Fibroblast of the aortic adventitia (primary cell): ENCODE data around the gene SLCO2B1. TPM values are rescaled to one million over a fixed set of nuclear protein-coding genes. Genes with fewer than 3 reads are reported as not detected.

Experiments
- DNase-seq: peaks from one replicate; pipeline ENCODE4 v3.0.0-alpha.2; 2010; ENCODE audit warnings: low read depth
- H3K4me3 ChIP-seq: 2 replicates; pipeline ENCODE4 v1.5.1; 2011; ENCODE audit warnings: low read depth, mild to moderate bottlenecking, control low read depth, low read length, moderate library complexity
- CTCF ChIP-seq: IDR thresholded peaks from 2 replicates; pipeline ENCODE4 v1.5.1; 2011; ENCODE audit warnings: mild to moderate bottlenecking, low read length, control low read depth, inconsistent platforms; ENCODE audit not compliant: insufficient read depth
- total RNA-seq: library from RNA; depleted of rRNA; stranded (reverse); fragments of >200 nt; gene quantifications from 2 replicates; pipeline ENCODE4 v1.2.3, GENCODE V29; 2012; ENCODE audit warnings: low replicate concordance

The SLCO2B1 gene
- total RNA-seq, 1 donor = not detected

GRCh38 chr11:75169101-75169885 lies 18.4 kb downstream of the SLCO2B1 start:
- no peak overlapping the region for H3K4me3 ChIP-seq
- no peak for DNase-seq
- TF ChIP-seq CTCF = no peak

- no peak overlapping the region for H3K4me3 ChIP-seq
- no peak for TF ChIP-seq CTCF
- no peak for DNase-seq
These were observed 19.8 kb downstream of the SLCO2B1 start for GRCh38 chr11:75170516-75171201.

- no peak overlapping the region for H3K4me3 ChIP-seq
- no peak for TF ChIP-seq CTCF
- no peak for DNase-seq
These were observed 22.4 kb downstream of the SLCO2B1 start for GRCh38 chr11:75173336-75173735.

GRCh38 chr11:75174781-75175370 lies 24.0 kb downstream of the SLCO2B1 start:
- peak; percentile 2 for DNase-seq
- no peak for TF ChIP-seq CTCF
- no peak overlapping the region for H3K4me3 ChIP-seq

- no peak for TF ChIP-seq CTCF
- no peak overlapping the region for H3K4me3 ChIP-seq
- no peak for DNase-seq
These were observed 31.8 kb downstream of the SLCO2B1 start for GRCh38 chr11:75182664-75183063.

GRCh38 chr11:75184051-75184450 lies 33.1 kb downstream of the SLCO2B1 start:
- TF ChIP-seq CTCF = no peak
- H3K4me3 ChIP-seq = no peak overlapping the region
- DNase-seq = no peak
